NCI-H510A (cell line): ENCODE results near the gene CITED2.
A peak's percentile ranks its signal among the peaks of the same experiment; 100 is the strongest.
"Not testable (repeated sequence)": the region's sequence is repeated elsewhere in the genome, so short reads cannot be mapped to it uniquely, and the experiment has no call there.

ENCODE experiments used
- DNase-seq: peaks from one replicate; lab custom pipeline; 2025; lab: John Stamatoyannopoulos, UW

CITED2 gene, protein sequence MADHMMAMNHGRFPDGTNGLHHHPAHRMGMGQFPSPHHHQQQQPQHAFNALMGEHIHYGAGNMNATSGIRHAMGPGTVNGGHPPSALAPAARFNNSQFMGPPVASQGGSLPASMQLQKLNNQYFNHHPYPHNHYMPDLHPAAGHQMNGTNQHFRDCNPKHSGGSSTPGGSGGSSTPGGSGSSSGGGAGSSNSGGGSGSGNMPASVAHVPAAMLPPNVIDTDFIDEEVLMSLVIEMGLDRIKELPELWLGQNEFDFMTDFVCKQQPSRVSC

DNA sequence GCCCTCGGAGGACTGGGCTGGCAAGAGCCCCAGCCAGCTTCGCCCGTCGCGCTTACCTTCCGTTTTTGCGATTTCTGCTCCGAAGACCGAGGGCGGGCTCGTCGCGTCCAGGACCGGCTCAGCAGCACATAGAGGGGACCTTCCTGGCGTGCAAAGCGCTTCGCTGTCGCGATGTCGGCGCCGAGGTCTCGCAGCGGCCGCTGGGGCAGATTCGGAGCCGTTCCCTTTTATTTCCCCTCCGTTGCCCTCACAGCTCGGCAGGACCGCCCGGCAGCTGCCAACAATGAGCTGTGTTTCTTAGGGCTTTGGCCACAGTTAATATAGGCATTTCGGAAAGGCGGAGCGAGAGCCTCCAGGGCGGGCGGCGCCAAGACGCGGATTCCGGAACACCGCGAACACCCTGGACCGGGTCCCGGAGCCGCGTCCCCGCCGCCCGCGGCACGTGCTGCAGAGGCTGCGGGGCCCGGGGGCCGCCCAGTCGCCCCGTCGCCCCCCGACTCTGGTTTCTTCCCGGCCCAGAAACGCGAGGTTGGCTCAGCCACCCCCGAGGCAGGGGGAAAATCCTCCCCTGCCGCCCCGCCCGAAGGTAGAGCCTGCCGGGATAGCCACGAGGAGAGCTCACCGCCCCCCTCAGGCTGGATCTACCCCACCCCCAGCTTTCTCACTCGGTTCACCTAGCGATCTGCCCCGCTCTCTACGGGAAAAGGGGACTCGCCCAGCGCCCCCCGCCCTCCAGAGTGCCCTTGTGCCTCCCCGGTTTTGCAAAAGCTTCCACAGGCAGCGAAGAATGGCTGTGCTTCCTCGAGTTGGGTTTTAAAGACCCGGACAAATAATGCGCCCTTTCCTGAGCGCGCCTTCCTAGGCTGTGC lies at the start of gene CITED2:
CITED2 (minus strand) TSS at position 292 of the 869 bp plus-strand sequence. CDS start 704 bp downstream, outside the sequence.
- DNase-seq, result peak; percentile 57

DNA sequence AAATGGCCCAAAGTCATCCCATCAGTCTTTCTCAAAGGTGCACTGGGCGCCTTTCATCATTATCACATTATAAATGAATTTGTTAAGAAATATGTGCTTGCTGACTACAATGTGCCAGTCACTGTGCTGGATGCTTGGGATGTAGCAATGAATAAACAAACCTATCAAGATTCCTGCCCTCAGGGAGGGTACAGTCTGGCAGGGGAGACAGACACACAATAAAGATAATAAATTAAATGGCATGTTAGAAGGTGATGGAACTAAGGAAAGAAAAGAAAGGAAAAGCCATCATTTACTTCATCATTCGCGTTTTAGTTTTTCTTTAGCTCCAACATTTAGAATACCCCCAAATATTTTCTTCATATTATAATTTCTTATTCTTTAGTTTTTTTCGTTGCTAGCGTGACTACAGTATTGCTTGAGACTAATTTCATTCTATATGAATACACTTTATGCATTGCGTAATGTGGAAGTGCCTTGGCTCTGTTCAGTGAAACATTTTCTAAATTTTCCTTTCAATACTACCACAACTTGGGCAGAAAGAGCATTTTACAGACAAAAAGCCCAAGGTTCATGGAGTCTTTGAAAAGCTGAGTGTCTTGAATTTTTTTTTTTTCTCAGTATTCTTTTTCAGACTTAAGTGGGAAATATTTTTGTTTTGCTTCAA lies 48.7 kb upstream of the CITED2 start:
- no peak for DNase-seq

GRCh38 chr6:139422105-139423036 lies 47.9 kb upstream of the CITED2 start:
- no peak for DNase-seq

DNA sequence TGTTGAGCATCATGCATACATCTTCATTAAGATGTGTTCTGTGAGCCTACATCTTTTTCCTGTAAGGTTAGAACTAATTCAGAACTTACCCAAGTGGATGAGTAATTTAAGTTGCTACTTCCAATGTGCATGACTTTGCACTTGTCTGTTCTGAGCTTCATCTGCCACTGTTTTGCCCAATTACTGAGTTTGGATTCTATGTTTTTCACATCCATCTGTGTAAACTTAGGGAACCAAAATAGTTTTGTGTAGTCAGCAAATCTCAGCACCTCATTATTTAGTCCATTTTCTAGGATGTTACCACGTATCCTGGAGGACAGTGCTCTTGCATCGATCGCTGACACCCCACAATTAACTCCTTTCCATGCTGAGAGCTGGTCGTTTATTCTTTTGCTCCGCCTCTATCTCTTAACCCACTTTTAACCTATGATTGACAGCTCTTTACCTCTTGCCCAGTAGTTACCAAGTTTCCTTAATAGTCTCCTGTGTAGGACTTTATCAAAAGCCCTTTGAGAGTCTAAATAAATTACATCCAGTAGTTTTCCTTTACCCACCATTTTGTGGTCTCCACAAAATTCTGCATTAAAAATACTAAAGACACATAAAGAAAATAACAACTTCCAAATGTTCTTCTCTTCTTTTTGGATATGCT lies 44.2 kb upstream of the CITED2 start:
- DNase-seq, result no peak

DNA sequence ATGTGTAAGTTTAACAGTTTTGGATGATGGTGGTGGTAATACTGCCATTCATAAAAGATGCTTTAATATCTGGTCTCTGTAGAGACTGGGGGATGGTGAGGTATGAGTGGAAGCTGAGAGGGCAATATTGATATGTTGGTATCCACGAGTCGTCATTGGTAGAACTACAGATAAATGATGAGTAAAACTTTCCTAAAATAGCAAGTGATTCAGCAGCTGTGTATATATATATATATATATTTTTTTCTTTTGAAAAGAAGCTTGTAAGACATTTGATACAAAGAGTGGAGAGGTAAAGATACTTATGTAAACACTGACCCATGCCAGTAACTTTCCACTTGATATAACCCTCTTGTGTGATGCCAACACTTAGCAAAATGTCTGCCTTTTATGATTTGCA lies 41.7 kb upstream of the CITED2 start:
- no peak for DNase-seq

- DNase-seq, result no peak
Observed at GRCh38 chr6:139415365-139415764, 40.9 kb upstream of the CITED2 start.

- not testable (repeated sequence) for DNase-seq
Observed at GRCh38 chr6:139412103-139412502, 37.7 kb upstream of the CITED2 start.

- no peak for DNase-seq
Observed at GRCh38 chr6:139409026-139409425, 34.6 kb upstream of the CITED2 start.

GRCh38 chr6:139407718-139408222 lies 33.3 kb upstream of the CITED2 start:
- no peak for DNase-seq

GRCh38 chr6:139406577-139407343 lies 32.3 kb upstream of the CITED2 start:
- no peak for DNase-seq

- no peak for DNase-seq
Observed at GRCh38 chr6:139402876-139403386, 28.5 kb upstream of the CITED2 start.

GRCh38 chr6:139398658-139399057 lies 24.2 kb upstream of the CITED2 start:
- DNase-seq, result no peak

DNA sequence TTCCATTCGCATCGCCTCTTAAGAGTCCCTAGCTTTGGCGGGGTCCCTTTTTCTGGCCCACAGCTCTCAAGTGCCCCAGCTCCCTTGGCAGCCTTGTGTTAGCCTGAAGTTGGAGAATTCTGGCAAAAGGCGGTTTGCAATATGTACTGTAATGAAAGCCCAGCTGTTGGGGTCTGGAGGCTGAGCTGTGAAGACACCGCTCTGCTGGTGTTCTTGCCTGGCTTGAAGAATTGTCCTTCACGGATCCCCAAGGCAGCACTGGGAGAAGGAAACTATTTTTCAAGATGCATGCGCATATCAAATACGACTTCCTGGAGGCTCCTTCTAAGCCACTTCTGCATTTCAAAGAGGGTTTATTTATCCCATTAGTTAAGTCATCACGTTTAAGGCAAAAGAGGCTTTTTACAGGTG lies 21.4 kb upstream of the CITED2 start:
- no peak for DNase-seq

GRCh38 chr6:139395371-139395770 lies 20.9 kb upstream of the CITED2 start:
- no peak for DNase-seq

GRCh38 chr6:139394027-139394649 lies 19.7 kb upstream of the CITED2 start:
- no peak for DNase-seq

- DNase-seq, result no peak
Observed at GRCh38 chr6:139392794-139393193, 18.3 kb upstream of the CITED2 start.

DNA sequence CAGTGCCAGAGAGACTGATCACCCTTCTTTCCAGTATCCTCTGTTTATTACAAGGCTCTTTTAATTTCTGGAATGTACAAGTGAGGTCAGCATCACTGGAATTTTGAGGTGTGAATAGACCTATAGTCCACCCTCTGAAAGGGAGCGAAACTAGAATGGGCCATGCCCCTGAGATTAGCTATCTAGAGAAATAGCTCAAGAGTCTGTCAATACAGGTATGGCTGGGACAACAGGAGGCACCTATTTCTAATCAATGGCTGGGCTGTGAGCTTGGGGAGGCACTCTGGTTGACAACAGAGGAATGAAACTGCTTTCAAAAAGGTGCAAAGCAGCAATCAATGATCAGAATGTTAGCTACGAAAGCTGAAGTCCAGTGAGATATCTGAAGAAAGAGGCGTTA lies 17.3 kb upstream of the CITED2 start:
- DNase-seq, result no peak

DNA sequence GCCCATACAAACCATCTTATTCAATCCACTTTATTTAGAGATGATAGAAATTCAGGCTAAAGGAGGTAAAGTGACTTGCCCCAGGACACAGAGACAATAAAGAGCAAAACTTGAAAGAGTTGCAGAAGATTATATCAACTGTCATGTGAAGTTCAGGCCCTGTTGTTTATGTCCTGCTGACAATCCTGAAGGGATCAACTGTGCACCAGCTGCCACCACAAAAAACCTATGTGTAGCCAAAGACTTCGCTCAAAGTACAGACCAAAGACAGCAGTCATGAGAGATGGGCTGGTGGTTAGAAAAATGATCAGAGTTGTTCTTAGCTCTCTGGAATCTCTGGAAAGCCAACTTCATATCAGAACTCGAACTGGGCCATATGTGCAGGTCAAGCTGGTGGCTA lies 16.0 kb upstream of the CITED2 start:
- DNase-seq, result no peak

GRCh38 chr6:139388384-139388783 lies 13.9 kb upstream of the CITED2 start:
- DNase-seq, result no peak
